H1 (cell line): ENCODE data around the gene ZBTB20. TPM values are rescaled to one million over a fixed set of nuclear protein-coding genes. Genes with fewer than 3 reads are reported as not detected.

ENCODE experiments used
- CTCF ChIA-PET: fragments of 300-600 bp; sonication (Branson Sonifier 250); formaldehyde crosslinking; loops from one replicate; lab custom pipeline; 2021; ENCODE audit not compliant: partially characterized antibody; lab: Charles Lee
- POLR2A ChIA-PET: fragments of 300-600 bp; sonication (Branson Sonifier 250); formaldehyde crosslinking; loops from one replicate; lab custom pipeline; 2021; ENCODE audit warnings: inconsistent platforms; ENCODE audit not compliant: partially characterized antibody; lab: Charles Lee
- DNase-seq, 2 experiments: peaks; one replicate each; pipeline versions ENCODE4 v3.0.0 to v3.0.0-alpha.2; 2010 to 2022; ENCODE audit warnings: low spot score in 2 of 2, low read depth in 1 of 2, mixed read lengths in 1 of 2
- FAIRE-seq: peaks from 2 replicates; lab custom pipeline; 2011; peaks lifted over from hg19 to GRCh38; lab: Jason Lieb, UNC
- H2AFZ ChIP-seq: 2 replicates; pipeline ENCODE4 v1.8.1; 2012; ENCODE audit warnings: low read length, inconsistent platforms
- H2AK5ac ChIP-seq: 2 replicates; pipeline ENCODE4 v1.6.1; 2013; ENCODE audit warnings: low read depth, low read length
- H2BK120ac ChIP-seq: replicated peaks from 2 replicates; pipeline ENCODE3; 2013; ENCODE audit warnings: low read depth, low read length, inconsistent platforms
- H2BK12ac ChIP-seq: 2 replicates; pipeline ENCODE4 v1.6.1; 2013; ENCODE audit warnings: low read depth, low read length
- H2BK15ac ChIP-seq: 2 replicates; pipeline ENCODE4 v1.6.1; 2013; ENCODE audit warnings: low read length
- H2BK20ac ChIP-seq: 2 replicates; pipeline ENCODE4 v1.6.1; 2013; ENCODE audit warnings: low read length
- H2BK5ac ChIP-seq: 2 replicates; pipeline ENCODE4 v1.6.1; 2013; ENCODE audit warnings: low read depth, low read length
- H3K14ac ChIP-seq: 2 replicates; pipeline ENCODE4 v1.6.1; 2013; ENCODE audit warnings: inconsistent platforms; ENCODE audit not compliant: insufficient read length
- H3K18ac ChIP-seq: 2 replicates; pipeline ENCODE4 v1.6.1; 2013; ENCODE audit warnings: low read length; ENCODE audit errors: extremely low read depth
- H3K23ac ChIP-seq: 2 replicates; pipeline ENCODE4 v1.6.1; 2013; ENCODE audit warnings: inconsistent platforms; ENCODE audit not compliant: insufficient read length
- H3K23me2 ChIP-seq: 2 replicates; pipeline ENCODE4 v1.6.1; 2013; ENCODE audit warnings: low read depth, low read length
- H3K27ac ChIP-seq: 2 replicates; pipeline ENCODE4 v1.6.1; 2011; ENCODE audit warnings: low read depth, low read length, inconsistent platforms
- H3K27me3 ChIP-seq, 4 experiments: replicated peaks in 1 of 4; 1 replicate in 1 of 4; 2 replicates in 3 of 4; pipeline versions ENCODE4 v1.6.1 to v1.8.1; 2011 to 2013; ENCODE audit warnings: low read length in 3 of 4, mild to moderate bottlenecking in 3 of 4, inconsistent platforms in 2 of 4, mixed read lengths in 2 of 4, moderate library complexity in 1 of 4; ENCODE audit not compliant: control insufficient read depth in 3 of 4, insufficient read depth in 3 of 4; ENCODE audit errors: extremely low read depth in 1 of 4
- H3K36me3 ChIP-seq, 4 experiments: 2 replicates each; pipeline versions ENCODE4 v1.6.1 to v1.8.1; 2011 to 2013; ENCODE audit warnings: mild to moderate bottlenecking in 4 of 4, low read length in 3 of 4, moderate library complexity in 2 of 4, control low read depth in 1 of 4, inconsistent platforms in 1 of 4; ENCODE audit not compliant: insufficient read depth in 4 of 4, control insufficient read depth in 2 of 4
- H3K4ac ChIP-seq: replicated peaks from 2 replicates; pipeline ENCODE3; 2013; ENCODE audit warnings: low read length, low read depth, mixed read lengths, inconsistent platforms; ENCODE audit not compliant: insufficient read length
- H3K4me1 ChIP-seq, 4 experiments: replicated peaks in 1 of 4; 1 replicate in 1 of 4; 2 replicates in 3 of 4; pipeline versions ENCODE4 v1.6.1 to v1.8.1; 2011 to 2013; ENCODE audit warnings: low read length in 3 of 4, inconsistent platforms in 2 of 4, mixed read lengths in 1 of 4; ENCODE audit not compliant: insufficient read depth in 4 of 4, control insufficient read depth in 3 of 4
- H3K4me2 ChIP-seq, 2 experiments: 2 replicates each; pipeline versions ENCODE4 v1.6.1 to v1.8.1; 2011 to 2013; ENCODE audit warnings: low read depth in 2 of 2, low read length in 2 of 2, control low read depth in 1 of 2, inconsistent platforms in 1 of 2, mild to moderate bottlenecking in 1 of 2; ENCODE audit not compliant: insufficient read depth in 1 of 2
- H3K4me3 ChIP-seq, 4 experiments: fragments of 200-600, 300-600 bp in 1 of 4; sonication (generic), shearing (Covaris generic), sonication (Bioruptor Twin) in 1 of 4; 2 replicates each; pipeline versions ENCODE4 v1.5.1 to v1.8.1; 2011 to 2016; ENCODE audit warnings: low read length in 4 of 4, low read depth in 3 of 4, control low read depth in 2 of 4, inconsistent platforms in 2 of 4, mild to moderate bottlenecking in 2 of 4, mixed read lengths in 1 of 4, moderate library complexity in 1 of 4; ENCODE audit not compliant: insufficient read depth in 2 of 4; ENCODE audit errors: extremely low read depth in 1 of 4
- H3K56ac ChIP-seq: replicated peaks from 2 replicates; pipeline ENCODE3; 2013; ENCODE audit warnings: low read depth, mild to moderate bottlenecking, mixed read lengths, low read length, inconsistent platforms; ENCODE audit not compliant: insufficient read length
- H3K79me1 ChIP-seq: 2 replicates; pipeline ENCODE4 v1.6.1; 2013; ENCODE audit warnings: low read depth, low read length, control low read depth
- H3K79me2 ChIP-seq, 2 experiments: 2 replicates each; pipeline versions ENCODE4 v1.6.1 to v1.8.1; 2012 to 2013; ENCODE audit warnings: low read length in 2 of 2, mild to moderate bottlenecking in 2 of 2, inconsistent platforms in 1 of 2; ENCODE audit not compliant: insufficient read depth in 2 of 2, control insufficient read depth in 1 of 2
- H3K9ac ChIP-seq, 4 experiments: replicated peaks in 1 of 4; 1 replicate in 1 of 4; 2 replicates in 3 of 4; pipeline versions ENCODE4 v1.6.1 to v1.8.1; 2011 to 2013; ENCODE audit warnings: low read depth in 3 of 4, low read length in 3 of 4, control low read depth in 2 of 4, mild to moderate bottlenecking in 2 of 4, moderate library complexity in 2 of 4, inconsistent platforms in 1 of 4; ENCODE audit errors: extremely low read depth in 1 of 4
- H3K9me3 ChIP-seq, 2 experiments: 2 replicates each; pipeline versions ENCODE4 v1.6.1 to v1.8.1; 2012 to 2013; ENCODE audit warnings: mild to moderate bottlenecking in 2 of 2, moderate library complexity in 2 of 2, control low read depth in 1 of 2, inconsistent platforms in 1 of 2, low read depth in 1 of 2, low read length in 1 of 2, mixed read lengths in 1 of 2; ENCODE audit not compliant: insufficient read depth in 2 of 2
- H4K20me1 ChIP-seq, 2 experiments: replicated peaks in 1 of 2; 2 replicates each; pipeline versions ENCODE3 to v1.8.1; 2011 to 2013; ENCODE audit warnings: inconsistent platforms in 2 of 2, low read length in 2 of 2, mild to moderate bottlenecking in 1 of 2; ENCODE audit not compliant: insufficient read depth in 2 of 2, control insufficient read depth in 1 of 2
- H4K5ac ChIP-seq: 2 replicates; pipeline ENCODE4 v1.6.1; 2013; ENCODE audit warnings: low read length, low read depth, mixed read lengths, inconsistent platforms; ENCODE audit not compliant: insufficient read length
- H4K8ac ChIP-seq: 2 replicates; pipeline ENCODE4 v1.8.0; 2013; ENCODE audit warnings: mild to moderate bottlenecking, moderate library complexity, low read length, inconsistent platforms; ENCODE audit not compliant: insufficient read depth; ENCODE audit errors: extremely low read depth
- H4K91ac ChIP-seq: replicated peaks from 2 replicates; pipeline ENCODE3; 2013; ENCODE audit warnings: low read length, mixed read lengths, inconsistent platforms; ENCODE audit not compliant: insufficient read length
- BRCA1 ChIP-seq: IDR thresholded peaks from 2 replicates; pipeline ENCODE4 v1.6.1; 2012; ENCODE audit warnings: low read depth, low read length, improper control_type of control experiment
- CBX8 ChIP-seq: fragments of 300-800, 300-1000 bp; sonication (generic); IDR thresholded peaks from 2 replicates; pipeline ENCODE4 v1.7.1; 2016; ENCODE audit warnings: low read depth, low read length, borderline replicate concordance
- CTBP2 ChIP-seq: IDR thresholded peaks from 2 replicates; pipeline ENCODE4 v1.7.0; 2011; ENCODE audit warnings: borderline replicate concordance, mild to moderate bottlenecking, moderate library complexity, mixed read lengths, low read length; ENCODE audit not compliant: insufficient read depth, insufficient read length
- EP300 ChIP-seq, 2 experiments: IDR thresholded peaks; 1 replicate in 1 of 2; 2 replicates in 1 of 2; pipeline ENCODE4 v1.6.1; 2011 to 2012; ENCODE audit warnings: low read depth in 2 of 2, low read length in 2 of 2, mild to moderate bottlenecking in 2 of 2, borderline replicate concordance in 1 of 2, inconsistent platforms in 1 of 2, moderate library complexity in 1 of 2
- HDAC6 ChIP-seq: IDR thresholded peaks from one replicate; pipeline ENCODE4 v1.7.1; 2012; ENCODE audit warnings: low read depth, mild to moderate bottlenecking, inconsistent platforms, low read length, moderate library complexity
- JUND ChIP-seq: IDR thresholded peaks from 2 replicates; pipeline ENCODE4 v1.6.1; 2011; ENCODE audit warnings: mild to moderate bottlenecking, improper control_type of control experiment, low read length
- KDM1A ChIP-seq: fragments of 200-600, 300-600 bp; sonication (generic); IDR thresholded peaks from 2 replicates; pipeline ENCODE4 v1.7.1; 2016; ENCODE audit warnings: mild to moderate bottlenecking, low read length, borderline replicate concordance
- KDM5A ChIP-seq: fragments of 200-600 bp; IDR thresholded peaks from 2 replicates; pipeline ENCODE4 v1.7.1; 2012; ENCODE audit warnings: mild to moderate bottlenecking, low read length, inconsistent platforms, mixed read lengths
- POLR2AphosphoS5 ChIP-seq: IDR thresholded peaks from 2 replicates; pipeline ENCODE4 v1.6.1; 2011; ENCODE audit warnings: low read depth, low read length
- POU5F1 ChIP-seq: IDR thresholded peaks from 2 replicates; pipeline ENCODE4 v1.6.1; 2011; ENCODE audit warnings: low read depth, mild to moderate bottlenecking, low read length, moderate library complexity
- RAD21 ChIP-seq, 2 experiments: IDR thresholded peaks in 1 of 2; conservative IDR thresholded peaks in 1 of 2; 2 replicates each; pipeline ENCODE4 v1.6.1; 2011; ENCODE audit warnings: low read depth in 2 of 2, low read length in 2 of 2, improper control_type of control experiment in 1 of 2, inconsistent platforms in 1 of 2, mild to moderate bottlenecking in 1 of 2, moderate library complexity in 1 of 2
- SIN3A ChIP-seq, 2 experiments: IDR thresholded peaks in 1 of 2; conservative IDR thresholded peaks in 1 of 2; 2 replicates each; pipeline ENCODE4 v1.6.1; 2011 to 2012; ENCODE audit warnings: low read length in 2 of 2, improper control_type of control experiment in 1 of 2, low read depth in 1 of 2, mild to moderate bottlenecking in 1 of 2
- SP1 ChIP-seq: IDR thresholded peaks from 2 replicates; pipeline ENCODE4 v1.6.1; 2011; ENCODE audit warnings: low read depth, low read length
- SP2 ChIP-seq: IDR thresholded peaks from 2 replicates; pipeline ENCODE4 v1.6.1; 2012; ENCODE audit warnings: mild to moderate bottlenecking, low read length, inconsistent platforms
- ZNF274 ChIP-seq: IDR thresholded peaks from 2 replicates; pipeline ENCODE4 v1.7.0; 2012; ENCODE audit warnings: low read length, borderline replicate concordance; ENCODE audit errors: extremely low read depth
- WGBS, 2 experiments: shearing (Covaris generic) in 1 of 2; methylation state at CpG; one replicate each; pipeline versions ENCODE4 v1.1.6 to v1.1.7; 2013 to 2015; ENCODE audit warnings: low lambda C conversion rate in 2 of 2, mixed read lengths in 2 of 2, inconsistent platforms in 1 of 2, low coverage in 1 of 2, missing lambda C conversion rate in 1 of 2; ENCODE audit not compliant: insufficient replicate concordance in 2 of 2, insufficient coverage in 1 of 2, insufficient read length in 1 of 2; ENCODE audit errors: extremely low coverage in 1 of 2, missing lambda C conversion rate in 1 of 2; 5-methylcytosine and 5-hydroxymethylcytosine counted together
- polyA plus RNA-seq, 7 experiments: library from polyadenylated mRNA; depleted of rRNA in 3 of 7; stranded (reverse) in 5 of 7; unstranded in 2 of 7; fragments of >200 nt in 5 of 7; fragments of 200-250 nt in 2 of 7; gene quantifications; 1 replicate in 5 of 7; 2 replicates in 1 of 7; 4 replicates in 1 of 7; pipeline versions ENCODE4 v1.2.1 to v1.2.3, GENCODE V29; 2011 to 2013; ENCODE audit warnings: missing spikeins in 2 of 7, mixed read lengths in 2 of 7
- total RNA-seq: library from RNA; stranded (reverse); fragmentation: NEBNext Ultra II Directional; extraction: Animal tissue kit (Norgen Biotek cat#: 25700); gene quantifications from 2 replicates; pipeline ENCODE4 v1.2.1, GENCODE V29; 2021

ZBTB20 gene
- total and polyA plus RNA-seq, 2 of the 8 experiments (the other 6 are each of a cell fraction or from before 2014, with no cell fraction given) = 0.35 to 1.3 TPM

DNA sequence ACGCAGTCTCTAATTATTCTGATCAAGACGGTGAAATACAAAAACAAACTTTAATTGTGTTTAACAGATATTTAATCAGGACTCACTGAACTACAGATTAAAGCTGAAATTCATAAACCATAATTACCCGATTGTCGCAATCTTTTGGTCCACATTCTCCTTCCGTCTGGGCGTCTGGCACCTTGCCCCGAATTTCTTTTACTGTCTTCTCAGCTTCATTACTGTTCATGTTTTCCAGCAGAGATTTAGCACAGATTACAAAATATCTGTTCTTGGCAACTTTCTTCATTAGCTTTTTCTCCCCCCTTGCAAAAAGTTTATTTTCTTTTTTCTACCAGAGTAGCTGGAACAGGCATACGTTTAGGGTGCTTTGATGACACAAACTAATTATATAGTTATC lies 581.9 kb downstream of the ZBTB20 start:
- Histone ChIP-seq H3K56ac (no peak overlapping the region), H4K91ac (no peak overlapping the region), H3K23ac (no peak overlapping the region), H3K79me2 (no peaks in the 10 kb centered on the region), H3K9ac (no peak overlapping the region), H3K36me3 (no peaks in the 10 kb centered on the region), H3K23me2 (no peaks in the 10 kb centered on the region), H2BK20ac (no peak overlapping the region), H4K5ac (no peak overlapping the region), H2BK15ac (no peak overlapping the region), H2AK5ac (no peak overlapping the region), H3K79me1 (no peaks in the 10 kb centered on the region), H2BK12ac (no peak overlapping the region), H3K27ac (no peak overlapping the region), H3K9me3 (no peaks in the 10 kb centered on the region), H2AFZ (no peak overlapping the region), H3K4ac (no peak overlapping the region), H4K20me1 (no peaks in the 10 kb centered on the region), H2BK5ac (no peak overlapping the region), H3K4me3 (no peak overlapping the region), H3K27me3 (no peaks in the 10 kb centered on the region), H3K4me2 (no peak overlapping the region), H3K18ac (no peak overlapping the region), H3K14ac (no peak overlapping the region), H3K4me1 (peaks cover 0 to 14% (median 8%) of the 10 kb centered on the region in 4 experiments; a peak in 5 of 7 replicates), H4K8ac (no peak overlapping the region), H2BK120ac (no peak overlapping the region)
- CTCF ChIA-PET = no interaction called here
- FAIRE-seq (no peak), DNase-seq (no peak)
- 87% methylated on average over 8 of the region's 8 CpGs; no CpG with 5 or more reads in 1 of the 2 experiments for WGBS, 2 experiments
- POLR2A ChIA-PET = no interaction called here
- TF ChIP-seq KDM1A = no peak
- no peak for TF ChIP-seq CBX8
- no peak for TF ChIP-seq SP1
- no peak for TF ChIP-seq POU5F1
- no peak for TF ChIP-seq RAD21 (IDR thresholded peaks at IDR 0.05 in 1 of 2, conservative IDR thresholded peaks at IDR 0.05 in 1 of 2; ENCODE audit: low read depth in 2 of 2, low read length in 2 of 2)
- TF ChIP-seq HDAC6 = no peak
- no peak for TF ChIP-seq ZNF274
- no peak for TF ChIP-seq CTBP2
- no peak for TF ChIP-seq SIN3A (conservative IDR thresholded peaks at IDR 0.05 in 1 of 2, IDR thresholded peaks at IDR 0.05 in 1 of 2; ENCODE audit: low read depth in 1 of 2, low read length in 2 of 2)
- no peak for TF ChIP-seq BRCA1
- no peak for TF ChIP-seq POLR2AphosphoS5
- TF ChIP-seq KDM5A = no peak
- TF ChIP-seq EP300 (IDR thresholded peaks at IDR 0.05; ENCODE audit: borderline replicate concordance in 1 of 2, low read depth in 2 of 2, low read length in 2 of 2) = no peak
- TF ChIP-seq SP2 = no peak
- TF ChIP-seq JUND = no peak
